HG02642 (cell line): ENCODE data around the gene TMEM175.
"Not testable (repeated sequence)": the region's sequence is repeated elsewhere in the genome, so short reads cannot be mapped to it uniquely, and the experiment has no call there.

Experiments
- ATAC-seq: cut with Tn5 transposase; IDR thresholded peaks from one replicate; pipeline ENCODE4 v1.9.1; 2021; ENCODE audit warnings: mild to moderate bottlenecking; ENCODE audit not compliant: unreplicated experiment, poor library complexity

The TMEM175 gene

GRCh38 chr4:967113-968104, 35.1 kb downstream of the TMEM175 start:
- no peak for ATAC-seq

- no peak for ATAC-seq
Observed at GRCh38 chr4:968221-968620, 36.0 kb downstream of the TMEM175 start.

GRCh38 chr4:968621-969394, 36.5 kb downstream of the TMEM175 start:
- no peak for ATAC-seq

GRCh38 chr4:970046-970745, 37.9 kb downstream of the TMEM175 start:
- no peak for ATAC-seq

- ATAC-seq: no peak
Observed at GRCh38 chr4:970854-971520, 38.7 kb downstream of the TMEM175 start.

- ATAC-seq: no peak
Observed at GRCh38 chr4:971666-972500, 39.6 kb downstream of the TMEM175 start.

- ATAC-seq: peak; percentile 49
Observed at GRCh38 chr4:972651-973424, 40.6 kb downstream of the TMEM175 start.

- ATAC-seq: peak; percentile 66
Observed at GRCh38 chr4:973431-974397, 41.5 kb downstream of the TMEM175 start, which contains the start of gene DGKQ. TSS of gene DGKQ (minus strand) at chr4:973569. CDS start at chr4:973482, 87 bp downstream.

- no peak for ATAC-seq
Observed at GRCh38 chr4:974668-975067, 42.4 kb downstream of the TMEM175 start.

GRCh38 chr4:976016-976415, 43.8 kb downstream of the TMEM175 start:
- not testable (repeated sequence) for ATAC-seq

- ATAC-seq: no peak
Observed at GRCh38 chr4:978957-979701, 46.9 kb downstream of the TMEM175 start.

- ATAC-seq: no peak
Observed at GRCh38 chr4:982291-982690, 50.0 kb downstream of the TMEM175 start.

- no peak for ATAC-seq
Observed at GRCh38 chr4:982814-983213, 50.6 kb downstream of the TMEM175 start.

- no peak for ATAC-seq
Observed at GRCh38 chr4:984336-985054, 52.2 kb downstream of the TMEM175 start.

- no peak for ATAC-seq
Observed at GRCh38 chr4:985123-985830, 53.0 kb downstream of the TMEM175 start.
